ENCODE data around the gene CPZ.

The CPZ gene

DNA sequence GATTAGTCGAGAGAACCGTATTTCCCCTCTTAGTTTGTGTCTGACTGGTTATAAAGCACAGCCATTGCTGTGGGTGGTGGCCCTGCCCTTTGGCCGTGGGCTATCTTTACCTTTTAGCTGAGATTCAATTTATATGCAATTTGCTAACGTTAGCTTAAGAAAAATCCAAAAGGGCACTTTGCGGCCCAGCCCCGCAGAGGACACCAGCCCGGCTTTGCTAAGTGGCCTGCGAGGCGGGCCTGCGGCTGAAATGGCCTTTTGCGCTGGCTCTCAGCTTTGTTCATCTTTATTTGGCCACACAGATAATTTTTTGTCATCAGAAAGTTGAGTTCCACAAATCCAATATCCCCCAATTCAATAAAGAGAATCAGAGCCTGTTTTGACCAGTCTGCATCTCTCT, 48.3 kb downstream of the CPZ start:
- no peak overlapping the region for H4K5ac ChIP-seq (ENCODE audit: low read length)
- no peak overlapping the region for H3K9ac ChIP-seq (ENCODE audit: low read length)
- no peaks in the 10 kb centered on the region for H3K4me1 ChIP-seq (ENCODE audit: control insufficient read depth, low read depth, low read length)
- H3K79me1 ChIP-seq (ENCODE audit: low read length), result no peaks in the 10 kb centered on the region
- H3K4me2 ChIP-seq (ENCODE audit: low read length), result no peak overlapping the region
- H2AK5ac ChIP-seq (ENCODE audit: low read length), result no peak overlapping the region
- H2BK120ac ChIP-seq (ENCODE audit: low read depth, low read length), result no peak overlapping the region
- WGBS (ENCODE audit: extremely low coverage, insufficient coverage, low lambda C conversion rate), result no CpG with 5 or more reads among the region's 11 CpGs
- H3K4ac ChIP-seq (ENCODE audit: low read depth, low read length), result no peak overlapping the region
- no peak overlapping the region for H3K23ac ChIP-seq (ENCODE audit: low read length)
- H4K8ac ChIP-seq (ENCODE audit: low read depth, low read length), result no peak overlapping the region
- DNase-seq, result no peak
- H2BK5ac ChIP-seq (ENCODE audit: low read length), result no peak overlapping the region
- no peak overlapping the region for H3K4me3 ChIP-seq (ENCODE audit: low read length)
- H3K36me3 ChIP-seq (ENCODE audit: control insufficient read depth, insufficient read depth, low read length), result no peaks in the 10 kb centered on the region
- no peak overlapping the region for H3K27ac ChIP-seq (ENCODE audit: low read depth, low read length)
- H3K56ac ChIP-seq (ENCODE audit: low read length), result no peak overlapping the region
- no peak overlapping the region for H2BK15ac ChIP-seq (replicated peaks; ENCODE audit: low read depth)
- no peaks in the 10 kb centered on the region for H3K27me3 ChIP-seq (ENCODE audit: insufficient read depth, low read length, poor library complexity)
- no peaks in the 10 kb centered on the region for H3K79me2 ChIP-seq (ENCODE audit: control insufficient read depth, insufficient read depth, low read length)
- no peak overlapping the region for H3K18ac ChIP-seq (ENCODE audit: low read length)

DNA sequence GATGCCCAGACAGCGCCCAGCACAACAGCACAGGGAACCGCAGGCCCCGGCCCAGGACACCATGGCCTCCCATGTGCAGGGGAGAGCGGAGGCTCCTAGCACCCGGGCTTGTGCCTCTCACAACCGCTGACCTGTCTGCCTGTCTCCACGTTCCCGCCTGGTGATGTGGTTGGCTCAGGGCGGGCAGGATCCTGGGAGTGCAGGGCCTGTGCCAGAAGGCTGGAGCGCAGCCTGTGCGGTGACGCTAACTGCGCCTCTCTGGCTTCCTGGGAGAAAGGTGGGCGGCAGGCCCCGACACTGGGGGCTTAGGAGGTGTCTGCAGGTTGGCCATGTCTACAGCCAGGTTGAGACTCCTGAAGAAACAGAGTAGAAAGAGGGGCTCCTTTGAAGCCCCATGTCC, 48.7 kb downstream of the CPZ start:
- H3K27me3 ChIP-seq (ENCODE audit: insufficient read depth, low read length, poor library complexity), result no peaks in the 10 kb centered on the region

DNA sequence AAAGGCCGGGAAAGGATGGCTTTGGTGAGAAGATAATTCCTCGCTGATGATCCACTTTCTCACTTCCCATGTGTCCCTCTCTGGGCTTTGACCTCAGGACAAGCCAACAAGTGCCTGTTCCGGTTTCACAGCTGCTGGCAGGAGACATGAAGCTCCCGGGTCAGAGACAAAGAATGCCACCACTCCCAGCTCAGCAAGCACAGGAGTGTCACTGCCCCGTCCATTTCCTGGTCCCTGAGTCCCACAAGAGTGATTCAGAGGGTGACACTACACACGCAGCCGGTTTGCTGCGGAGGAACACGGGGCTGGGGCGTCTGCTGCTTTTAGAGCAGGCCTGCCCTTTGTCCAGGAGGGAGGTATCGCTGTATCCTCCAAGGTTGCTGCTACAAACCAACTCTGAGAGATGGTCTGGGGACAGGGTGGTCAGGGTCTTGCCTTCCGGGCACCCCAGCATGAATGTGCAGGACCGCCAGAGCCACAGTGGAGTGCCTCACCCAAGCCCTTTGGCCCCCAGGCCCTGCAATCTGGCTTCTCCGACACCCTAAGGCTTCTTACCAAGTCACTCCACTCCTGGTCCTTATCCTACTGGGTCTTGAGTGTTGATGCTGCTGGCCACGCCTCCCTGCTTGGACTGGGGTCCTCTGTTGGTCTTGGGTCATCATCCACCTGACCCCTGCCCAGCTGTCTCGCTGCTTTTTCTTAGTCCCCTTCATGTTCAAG, 49.5 kb downstream of the CPZ start:
- Histone ChIP-seq H4K5ac (ENCODE audit: low read length) (no peak overlapping the region), H3K27me3 (ENCODE audit: insufficient read depth, low read length, poor library complexity) (no peaks in the 10 kb centered on the region), H3K4me3 (ENCODE audit: low read length) (no peak overlapping the region), H3K4ac (ENCODE audit: low read depth, low read length) (no peak overlapping the region), H3K23ac (ENCODE audit: low read length) (no peak overlapping the region), H3K4me1 (ENCODE audit: control insufficient read depth, low read depth, low read length) (no peaks in the 10 kb centered on the region), H2BK5ac (ENCODE audit: low read length) (no peak overlapping the region), H3K4me2 (ENCODE audit: low read length) (no peak overlapping the region), H3K27ac (ENCODE audit: low read depth, low read length) (no peak overlapping the region), H2BK15ac (replicated peaks; ENCODE audit: low read depth) (no peak overlapping the region), H3K9ac (ENCODE audit: low read length) (no peak overlapping the region), H3K18ac (ENCODE audit: low read length) (no peak overlapping the region), H4K8ac (ENCODE audit: low read depth, low read length) (no peak overlapping the region), H3K56ac (ENCODE audit: low read length) (no peak overlapping the region), H3K79me2 (ENCODE audit: control insufficient read depth, insufficient read depth, low read length) (no peaks in the 10 kb centered on the region), H2AK5ac (ENCODE audit: low read length) (no peak overlapping the region), H3K79me1 (ENCODE audit: low read length) (no peaks in the 10 kb centered on the region), H3K36me3 (ENCODE audit: control insufficient read depth, insufficient read depth, low read length) (no peaks in the 10 kb centered on the region), H2BK120ac (ENCODE audit: low read depth, low read length) (no peak overlapping the region)
- no peak for DNase-seq
- no CpG with 5 or more reads among the region's 16 CpGs for WGBS (ENCODE audit: extremely low coverage, insufficient coverage, low lambda C conversion rate)

More for the DNA sequence above, 48.7 kb downstream of the CPZ start:
- no peak overlapping the region for H3K56ac ChIP-seq (ENCODE audit: low read length)
- no peak overlapping the region for H2BK15ac ChIP-seq (replicated peaks; ENCODE audit: low read depth)
- no peak overlapping the region for H3K27ac ChIP-seq (ENCODE audit: low read depth, low read length)
- H4K8ac ChIP-seq (ENCODE audit: low read depth, low read length), result no peak overlapping the region
- no peaks in the 10 kb centered on the region for H3K36me3 ChIP-seq (ENCODE audit: control insufficient read depth, insufficient read depth, low read length)
- H2AK5ac ChIP-seq (ENCODE audit: low read length), result no peak overlapping the region
- H3K9ac ChIP-seq (ENCODE audit: low read length), result no peak overlapping the region
- H3K4me1 ChIP-seq (ENCODE audit: control insufficient read depth, low read depth, low read length), result no peaks in the 10 kb centered on the region
- H3K18ac ChIP-seq (ENCODE audit: low read length), result no peak overlapping the region
- no peak overlapping the region for H3K4ac ChIP-seq (ENCODE audit: low read depth, low read length)
- no peak overlapping the region for H3K4me2 ChIP-seq (ENCODE audit: low read length)
- H3K79me1 ChIP-seq (ENCODE audit: low read length), result no peaks in the 10 kb centered on the region
- WGBS (ENCODE audit: extremely low coverage, insufficient coverage, low lambda C conversion rate), result no CpG with 5 or more reads among the region's 15 CpGs
- DNase-seq, result no peak
- no peak overlapping the region for H2BK120ac ChIP-seq (ENCODE audit: low read depth, low read length)
- H3K79me2 ChIP-seq (ENCODE audit: control insufficient read depth, insufficient read depth, low read length), result no peaks in the 10 kb centered on the region
- no peak overlapping the region for H4K5ac ChIP-seq (ENCODE audit: low read length)
- H2BK5ac ChIP-seq (ENCODE audit: low read length), result no peak overlapping the region
- no peak overlapping the region for H3K4me3 ChIP-seq (ENCODE audit: low read length)
- H3K23ac ChIP-seq (ENCODE audit: low read length), result no peak overlapping the region

DNA sequence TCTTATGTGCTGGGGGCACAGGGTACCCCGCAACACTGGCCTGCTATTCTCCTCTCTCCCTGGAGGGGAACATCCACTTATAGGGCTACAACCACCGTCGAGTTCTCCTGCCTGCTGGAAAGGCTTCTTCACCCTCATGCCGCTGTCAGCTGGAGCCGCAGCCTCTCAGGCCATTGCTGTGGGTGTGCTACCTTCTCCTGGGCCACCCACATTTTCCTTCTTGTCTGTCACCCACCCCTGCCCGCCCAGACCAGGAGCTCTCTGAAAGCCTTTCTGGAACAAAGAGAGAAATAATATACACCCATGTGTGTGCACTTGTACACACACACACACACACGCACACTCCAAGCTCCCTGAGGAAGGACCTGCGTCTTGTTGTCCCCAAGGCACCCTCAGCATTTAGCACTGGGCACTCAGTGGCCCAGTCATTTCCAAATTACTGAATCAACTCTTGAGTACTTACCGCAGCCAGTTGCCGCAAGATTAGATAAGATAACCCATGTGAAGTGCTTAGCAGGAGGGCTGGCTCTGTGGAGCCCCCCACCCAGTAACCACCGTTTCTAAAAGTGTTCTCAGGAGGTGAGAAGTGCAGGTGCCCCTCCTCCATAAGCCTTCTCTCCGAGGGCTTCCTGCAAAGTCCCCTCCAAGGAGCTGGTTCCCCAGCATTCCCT, 50.2 kb downstream of the CPZ start:
- peak; percentile 44 for DNase-seq
- Histone ChIP-seq H2BK15ac (replicated peaks; ENCODE audit: low read depth) (no peak overlapping the region), H3K18ac (ENCODE audit: low read length) (no peak overlapping the region), H3K36me3 (ENCODE audit: control insufficient read depth, insufficient read depth, low read length) (no peaks in the 10 kb centered on the region), H4K5ac (ENCODE audit: low read length) (no peak overlapping the region), H3K56ac (ENCODE audit: low read length) (no peak overlapping the region), H3K9ac (ENCODE audit: low read length) (no peak overlapping the region), H3K4me1 (ENCODE audit: control insufficient read depth, low read depth, low read length) (no peaks in the 10 kb centered on the region), H2BK120ac (ENCODE audit: low read depth, low read length) (no peak overlapping the region), H3K79me2 (ENCODE audit: control insufficient read depth, insufficient read depth, low read length) (no peaks in the 10 kb centered on the region), H3K27me3 (ENCODE audit: insufficient read depth, low read length, poor library complexity) (no peaks in the 10 kb centered on the region), H3K4me3 (ENCODE audit: low read length) (no peak overlapping the region), H3K23ac (ENCODE audit: low read length) (no peak overlapping the region), H4K8ac (ENCODE audit: low read depth, low read length) (no peak overlapping the region), H3K79me1 (ENCODE audit: low read length) (no peaks in the 10 kb centered on the region), H2AK5ac (ENCODE audit: low read length) (no peak overlapping the region), H3K4ac (ENCODE audit: low read depth, low read length) (no peak overlapping the region), H3K4me2 (ENCODE audit: low read length) (no peak overlapping the region), H2BK5ac (ENCODE audit: low read length) (no peak overlapping the region), H3K27ac (ENCODE audit: low read depth, low read length) (no peak overlapping the region)
- no CpG with 5 or more reads among the region's 12 CpGs for WGBS (ENCODE audit: extremely low coverage, insufficient coverage, low lambda C conversion rate)

DNA sequence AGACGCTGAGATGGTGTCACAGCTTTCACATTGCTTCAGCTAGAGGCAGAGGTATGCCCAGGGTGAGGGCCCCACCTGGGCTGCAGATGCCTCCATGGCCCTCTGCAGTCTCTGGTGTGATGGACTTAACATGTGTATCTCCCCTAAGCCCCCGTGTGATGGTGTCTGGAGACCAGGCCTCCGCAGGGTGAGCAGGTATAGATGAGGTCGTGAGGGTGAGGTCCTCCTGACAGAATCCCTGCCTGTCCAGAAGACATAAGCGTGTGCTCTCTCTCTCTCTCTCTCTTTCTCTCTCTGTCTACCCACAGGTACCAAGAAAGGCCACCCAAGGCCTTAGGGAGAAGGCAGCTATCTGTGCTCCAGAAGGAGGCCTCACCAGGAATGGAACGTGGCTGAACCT, 50.9 kb downstream of the CPZ start:
- Histone ChIP-seq H3K27me3 (ENCODE audit: insufficient read depth, low read length, poor library complexity) (no peaks in the 10 kb centered on the region), H3K79me1 (ENCODE audit: low read length) (no peaks in the 10 kb centered on the region)
- WGBS (ENCODE audit: extremely low coverage, insufficient coverage, low lambda C conversion rate), result no CpG with 5 or more reads among the region's 6 CpGs

More for the DNA sequence above, 50.9 kb downstream of the CPZ start:
- no peaks in the 10 kb centered on the region for H3K79me2 ChIP-seq (ENCODE audit: control insufficient read depth, insufficient read depth, low read length)
- no peak overlapping the region for H3K9ac ChIP-seq (ENCODE audit: low read length)
- H3K27ac ChIP-seq (ENCODE audit: low read depth, low read length), result no peak overlapping the region
- H3K4me2 ChIP-seq (ENCODE audit: low read length), result no peak overlapping the region
- no peaks in the 10 kb centered on the region for H3K36me3 ChIP-seq (ENCODE audit: control insufficient read depth, insufficient read depth, low read length)
- no peak overlapping the region for H2BK120ac ChIP-seq (ENCODE audit: low read depth, low read length)
- no peak overlapping the region for H3K4ac ChIP-seq (ENCODE audit: low read depth, low read length)
- no peak overlapping the region for H3K4me3 ChIP-seq (ENCODE audit: low read length)
- no peak for DNase-seq
- H2BK5ac ChIP-seq (ENCODE audit: low read length), result no peak overlapping the region
- no peak overlapping the region for H3K23ac ChIP-seq (ENCODE audit: low read length)
- H3K18ac ChIP-seq (ENCODE audit: low read length), result no peak overlapping the region
- H4K5ac ChIP-seq (ENCODE audit: low read length), result no peak overlapping the region
- H3K56ac ChIP-seq (ENCODE audit: low read length), result no peak overlapping the region
- H4K8ac ChIP-seq (ENCODE audit: low read depth, low read length), result no peak overlapping the region
- H2AK5ac ChIP-seq (ENCODE audit: low read length), result no peak overlapping the region
- no peaks in the 10 kb centered on the region for H3K4me1 ChIP-seq (ENCODE audit: control insufficient read depth, low read depth, low read length)
- H2BK15ac ChIP-seq (replicated peaks; ENCODE audit: low read depth), result no peak overlapping the region
